Measurements from ENCODE around the gene GOLGB1.

GRCh38 chr3:121768452-121768851 lies 18.9 kb upstream of the GOLGB1 start:
- TF ChIP-seq CTCF (IDR thresholded peaks at IDR 0.05; ENCODE audit: low read depth, low read length, poor library complexity, severe bottlenecking), result no peak
- no peak for TF ChIP-seq EZH2phosphoT487 (IDR thresholded peaks at IDR 0.05; ENCODE audit: borderline replicate concordance, low read length)
